ENCODE data around the gene SLC43A3.

DNA sequence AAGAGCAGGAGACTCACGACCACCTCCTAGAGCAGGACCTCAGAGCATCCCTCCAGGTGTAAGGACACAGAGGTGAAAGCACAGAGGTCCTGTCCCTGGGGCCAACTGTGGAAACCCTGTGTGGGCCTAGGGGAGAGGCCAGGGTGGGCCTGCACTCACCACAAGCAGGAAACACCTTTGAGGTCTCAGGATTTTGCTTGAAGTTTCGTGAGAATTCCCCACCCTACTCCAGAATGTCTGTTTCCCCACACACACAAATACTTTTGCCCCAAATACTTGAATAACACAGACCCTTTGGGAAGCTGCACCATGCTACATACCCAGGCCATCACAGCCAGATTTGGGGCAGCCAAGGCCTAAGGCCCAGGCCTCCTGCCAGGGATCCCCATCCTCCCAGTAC lies 18.1 kb downstream of the SLC43A3 start:
- no peak for TF ChIP-seq POLR2A (IDR thresholded peaks at IDR 0.05)
- no peak for TF ChIP-seq CTCF (IDR thresholded peaks at IDR 0.05)

Data from body of pancreas (tissue), 4 donors.